GM19025 (cell line): ENCODE results near the gene FBXL16.

ENCODE experiments used
- ATAC-seq: cut with Tn5 transposase; IDR thresholded peaks from one replicate; pipeline ENCODE4 v1.9.1; 2021; ENCODE audit warnings: mild to moderate bottlenecking, low read depth, moderate library complexity; ENCODE audit not compliant: unreplicated experiment

The FBXL16 gene

GRCh38 chr16:735982-736453 lies 30.4 kb upstream of the FBXL16 start:
- no peak for ATAC-seq

- no peak for ATAC-seq
These were observed 29.6 kb upstream of the FBXL16 start for GRCh38 chr16:734981-735881.

GRCh38 chr16:734208-734980 lies 28.8 kb upstream of the FBXL16 start:
- no peak for ATAC-seq

- ATAC-seq: no peak
These were observed 28.0 kb upstream of the FBXL16 start for GRCh38 chr16:733382-734207.

- no peak for ATAC-seq
These were observed 27.3 kb upstream of the FBXL16 start for GRCh38 chr16:732936-733335.

GRCh38 chr16:732332-732731 lies 26.7 kb upstream of the FBXL16 start:
- no peak for ATAC-seq

- no peak for ATAC-seq
These were observed 25.3 kb upstream of the FBXL16 start for GRCh38 chr16:730666-731509.

- no peak for ATAC-seq
These were observed 24.4 kb upstream of the FBXL16 start for GRCh38 chr16:729768-730665.

- no peak for ATAC-seq
These were observed 23.5 kb upstream of the FBXL16 start for GRCh38 chr16:728890-729744.

- ATAC-seq: peak; percentile 40
These were observed 22.7 kb upstream of the FBXL16 start for GRCh38 chr16:728131-728889.

- no peak for ATAC-seq
These were observed 21.8 kb upstream of the FBXL16 start for GRCh38 chr16:727291-727977.

- ATAC-seq: no peak
These were observed 21.1 kb upstream of the FBXL16 start, which contains the start of the genes CCDC78 and HAGHL for GRCh38 chr16:726438-727290. CCDC78 (minus strand) TSS chr16:726443; CDS start chr16:726367, 76 bp downstream. HAGHL (plus strand) TSS chr16:727106; CDS start chr16:727510, 404 bp downstream.

GRCh38 chr16:726188-726437 lies 20.5 kb upstream of the FBXL16 start:
- no peak for ATAC-seq

- no peak for ATAC-seq
These were observed 20.0 kb upstream of the FBXL16 start for GRCh38 chr16:725463-726187.

- no peak for ATAC-seq
These were observed 19.4 kb upstream of the FBXL16 start for GRCh38 chr16:725041-725376.
